ENCODE measurements around the gene B3GNT3. TPM values are rescaled to one million over a fixed set of nuclear protein-coding genes. Genes with fewer than 3 reads are reported as not detected.

The B3GNT3 gene
- total RNA-seq, 1 experiment from 2014 or later: 22.2 TPM

DNA sequence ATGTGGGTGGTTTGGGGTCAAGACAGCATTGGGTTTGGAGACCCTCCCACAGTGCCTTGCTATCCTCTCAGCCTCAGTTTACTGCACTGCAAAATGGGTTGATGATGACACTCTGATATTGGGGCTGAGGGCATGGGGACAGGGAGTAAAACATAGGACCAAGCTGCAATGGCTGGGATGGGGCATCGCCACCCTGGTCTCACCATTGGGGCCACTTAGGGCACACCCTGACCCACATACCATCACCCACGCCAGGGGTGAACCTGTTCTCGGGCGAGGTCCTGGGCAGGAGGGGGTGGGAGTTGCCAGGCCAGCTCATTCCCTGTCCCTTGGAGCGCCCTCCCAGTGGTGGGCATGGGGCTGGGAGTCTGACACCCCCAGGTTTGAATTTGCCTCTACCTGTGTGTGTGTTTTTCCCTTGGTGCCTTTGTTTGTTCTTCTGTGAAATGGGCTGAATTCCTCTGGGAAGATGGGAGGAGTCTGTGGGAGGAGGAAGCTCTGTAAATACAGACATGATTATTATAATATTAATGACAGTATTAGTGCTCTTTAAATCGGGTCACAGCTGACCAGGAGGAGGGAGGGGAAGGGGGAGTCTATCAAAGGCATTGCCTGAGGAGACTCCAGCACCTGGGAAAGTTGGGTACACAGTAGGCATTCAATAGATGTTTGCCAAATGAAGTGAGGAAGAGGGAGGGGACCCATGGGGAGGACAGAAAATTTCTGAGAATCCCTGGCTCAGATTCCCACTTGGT is 45.9 kb upstream of the B3GNT3 start (continued):
- TF ChIP-seq, protein P1, sequence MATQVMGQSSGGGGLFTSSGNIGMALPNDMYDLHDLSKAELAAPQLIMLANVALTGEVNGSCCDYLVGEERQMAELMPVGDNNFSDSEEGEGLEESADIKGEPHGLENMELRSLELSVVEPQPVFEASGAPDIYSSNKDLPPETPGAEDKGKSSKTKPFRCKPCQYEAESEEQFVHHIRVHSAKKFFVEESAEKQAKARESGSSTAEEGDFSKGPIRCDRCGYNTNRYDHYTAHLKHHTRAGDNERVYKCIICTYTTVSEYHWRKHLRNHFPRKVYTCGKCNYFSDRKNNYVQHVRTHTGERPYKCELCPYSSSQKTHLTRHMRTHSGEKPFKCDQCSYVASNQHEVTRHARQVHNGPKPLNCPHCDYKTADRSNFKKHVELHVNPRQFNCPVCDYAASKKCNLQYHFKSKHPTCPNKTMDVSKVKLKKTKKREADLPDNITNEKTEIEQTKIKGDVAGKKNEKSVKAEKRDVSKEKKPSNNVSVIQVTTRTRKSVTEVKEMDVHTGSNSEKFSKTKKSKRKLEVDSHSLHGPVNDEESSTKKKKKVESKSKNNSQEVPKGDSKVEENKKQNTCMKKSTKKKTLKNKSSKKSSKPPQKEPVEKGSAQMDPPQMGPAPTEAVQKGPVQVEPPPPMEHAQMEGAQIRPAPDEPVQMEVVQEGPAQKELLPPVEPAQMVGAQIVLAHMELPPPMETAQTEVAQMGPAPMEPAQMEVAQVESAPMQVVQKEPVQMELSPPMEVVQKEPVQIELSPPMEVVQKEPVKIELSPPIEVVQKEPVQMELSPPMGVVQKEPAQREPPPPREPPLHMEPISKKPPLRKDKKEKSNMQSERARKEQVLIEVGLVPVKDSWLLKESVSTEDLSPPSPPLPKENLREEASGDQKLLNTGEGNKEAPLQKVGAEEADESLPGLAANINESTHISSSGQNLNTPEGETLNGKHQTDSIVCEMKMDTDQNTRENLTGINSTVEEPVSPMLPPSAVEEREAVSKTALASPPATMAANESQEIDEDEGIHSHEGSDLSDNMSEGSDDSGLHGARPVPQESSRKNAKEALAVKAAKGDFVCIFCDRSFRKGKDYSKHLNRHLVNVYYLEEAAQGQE (IDR thresholded peaks at IDR 0.05; ENCODE audit: low read depth): no peak
- TF ChIP-seq RAD21 (IDR thresholded peaks at IDR 0.05; ENCODE audit: low read depth) (no peak), POLR2A (IDR thresholded peaks at IDR 0.05; ENCODE audit: borderline replicate concordance, extremely low read depth, insufficient read depth, insufficient read length) (no peak), CBX3 (IDR thresholded peaks at IDR 0.05; ENCODE audit: low read depth) (no peak), JUND (IDR thresholded peaks at IDR 0.05) (no peak)
- TF ChIP-seq, protein P2, sequence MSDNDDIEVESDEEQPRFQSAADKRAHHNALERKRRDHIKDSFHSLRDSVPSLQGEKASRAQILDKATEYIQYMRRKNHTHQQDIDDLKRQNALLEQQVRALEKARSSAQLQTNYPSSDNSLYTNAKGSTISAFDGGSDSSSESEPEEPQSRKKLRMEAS (IDR thresholded peaks at IDR 0.05): no peak
- TF ChIP-seq, protein P3, sequence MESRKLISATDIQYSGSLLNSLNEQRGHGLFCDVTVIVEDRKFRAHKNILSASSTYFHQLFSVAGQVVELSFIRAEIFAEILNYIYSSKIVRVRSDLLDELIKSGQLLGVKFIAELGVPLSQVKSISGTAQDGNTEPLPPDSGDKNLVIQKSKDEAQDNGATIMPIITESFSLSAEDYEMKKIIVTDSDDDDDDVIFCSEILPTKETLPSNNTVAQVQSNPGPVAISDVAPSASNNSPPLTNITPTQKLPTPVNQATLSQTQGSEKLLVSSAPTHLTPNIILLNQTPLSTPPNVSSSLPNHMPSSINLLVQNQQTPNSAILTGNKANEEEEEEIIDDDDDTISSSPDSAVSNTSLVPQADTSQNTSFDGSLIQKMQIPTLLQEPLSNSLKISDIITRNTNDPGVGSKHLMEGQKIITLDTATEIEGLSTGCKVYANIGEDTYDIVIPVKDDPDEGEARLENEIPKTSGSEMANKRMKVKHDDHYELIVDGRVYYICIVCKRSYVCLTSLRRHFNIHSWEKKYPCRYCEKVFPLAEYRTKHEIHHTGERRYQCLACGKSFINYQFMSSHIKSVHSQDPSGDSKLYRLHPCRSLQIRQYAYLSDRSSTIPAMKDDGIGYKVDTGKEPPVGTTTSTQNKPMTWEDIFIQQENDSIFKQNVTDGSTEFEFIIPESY (IDR thresholded peaks at IDR 0.05; ENCODE audit: extremely low read depth, insufficient replicate concordance, low read length): no peak

DNA sequence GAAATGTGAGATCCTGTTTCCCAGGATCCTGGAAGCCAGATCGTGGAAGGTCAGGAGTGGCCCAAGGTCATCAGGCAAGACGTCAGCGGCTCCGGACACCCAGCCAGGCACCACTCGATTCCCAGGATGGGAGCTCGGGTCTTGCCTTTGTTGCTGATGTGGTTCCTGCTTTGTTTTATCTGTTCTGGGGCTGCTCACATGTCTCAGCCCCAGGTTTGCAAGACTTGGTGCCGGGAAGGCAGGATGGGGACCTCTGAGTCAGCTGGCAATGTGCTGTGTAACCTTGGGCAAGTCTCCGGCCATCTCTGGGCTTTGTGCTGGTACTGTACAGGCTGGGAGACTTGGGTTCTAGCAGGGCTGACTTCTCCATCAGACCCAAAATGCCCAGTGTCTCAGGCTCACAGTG is 45.0 kb upstream of the B3GNT3 start:
- intact Hi-C loops (cut with micrococcal nuclease): no loop called here
- DNase-seq (ENCODE audit: low read depth, low spot score) (no peak), ATAC-seq (no peak)
- Histone ChIP-seq H3K4me3 (replicated peaks in 1 of 2; ENCODE audit: low read depth in 1 of 2, low read length in 2 of 2) (no peak overlapping the region), H3K36me3 (ENCODE audit: control insufficient read depth in 1 of 2, insufficient read depth in 2 of 2, low read length in 2 of 2) (no peaks in the 10 kb centered on the region), H3K27me3 (ENCODE audit: insufficient read depth, low read length) (no peaks in the 10 kb centered on the region), H3K9ac (ENCODE audit: low read length) (no peak overlapping the region), H3K79me2 (ENCODE audit: insufficient read depth, low read length) (no peaks in the 10 kb centered on the region), H3K4me2 (ENCODE audit: low read length) (no peak overlapping the region), H4K20me1 (ENCODE audit: insufficient read depth) (no peaks in the 10 kb centered on the region), H3K9me3 (ENCODE audit: control insufficient read depth in 1 of 2, insufficient read depth in 1 of 2, low read depth in 1 of 2, low read length in 2 of 2) (no peaks in the 10 kb centered on the region), H2AFZ (ENCODE audit: low read depth, low read length, poor library complexity, severe bottlenecking) (no peak overlapping the region), H3K9me2 (ENCODE audit: insufficient read depth) (no peaks in the 10 kb centered on the region), H3K4me1 (ENCODE audit: control insufficient read depth in 1 of 2, insufficient read depth in 2 of 2, low read length in 2 of 2) (peaks cover 3 to 13% of the 10 kb centered on the region in 2 experiments; a peak in 3 of 4 replicates), H3K27ac (ENCODE audit: low read depth, low read length) (no peak overlapping the region)
- RAD21 ChIA-PET (ENCODE audit: low non-redundant PET in 1 of 2, low total read pairs in 2 of 2, uncharacterized antibody in 2 of 2, unreplicated experiment in 2 of 2): interaction anchor here in 1 of 2 experiments (1.0 kb wide), 1 partner anchor 25 kb away, joined by 4 read pairs; no protein-coding TSS in a partner anchor
- POLR2A ChIA-PET: no interaction called here
- no TSS peak for BruUV-seq (replicated peaks)
- CTCF ChIA-PET: no interaction called here
- TF ChIP-seq, protein P2 (IDR thresholded peaks at IDR 0.05): no peak
- TF ChIP-seq JUND (IDR thresholded peaks at IDR 0.05) (no peak), FOSL1 (IDR thresholded peaks at IDR 0.05; ENCODE audit: low read depth) (no peak), ELF1 (IDR thresholded peaks at IDR 0.05; ENCODE audit: borderline replicate concordance, low read depth) (no peak), TCF7L2 (IDR thresholded peaks at IDR 0.05; ENCODE audit: borderline replicate concordance, extremely low read depth, insufficient read depth, insufficient read length) (no peak), SIN3A (IDR thresholded peaks at IDR 0.05; ENCODE audit: low read depth) (no peak), CBX3 (IDR thresholded peaks at IDR 0.05; ENCODE audit: low read depth) (no peak), POLR2A (IDR thresholded peaks at IDR 0.05; ENCODE audit: borderline replicate concordance, extremely low read depth, insufficient read depth, insufficient read length) (no peak), RAD21 (IDR thresholded peaks at IDR 0.05; ENCODE audit: low read depth) (no peak), ZFX (IDR thresholded peaks at IDR 0.05) (no peak), CEBPB (IDR thresholded peaks at IDR 0.05; ENCODE audit: low read depth) (no peak), POLR2AphosphoS5 (IDR thresholded peaks at IDR 0.05; ENCODE audit: low read depth, low read length) (no peak), EZH2phosphoT487 (IDR thresholded peaks at IDR 0.05; ENCODE audit: borderline replicate concordance) (no peak), EGR1 (IDR thresholded peaks at IDR 0.05; ENCODE audit: low read depth) (no peak), SRF (IDR thresholded peaks at IDR 0.05; ENCODE audit: low read depth) (no peak), EZH2 (IDR thresholded peaks at IDR 0.05) (no peak)
- TF ChIP-seq, protein P4, sequence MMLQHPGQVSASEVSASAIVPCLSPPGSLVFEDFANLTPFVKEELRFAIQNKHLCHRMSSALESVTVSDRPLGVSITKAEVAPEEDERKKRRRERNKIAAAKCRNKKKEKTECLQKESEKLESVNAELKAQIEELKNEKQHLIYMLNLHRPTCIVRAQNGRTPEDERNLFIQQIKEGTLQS (IDR thresholded peaks at IDR 0.05): no peak

All from HCT116 (cell line).